GM11168 (cell line): Measurements from ENCODE around the gene GTPBP8.
"Not testable (repeated sequence)": the region's sequence is repeated elsewhere in the genome, so short reads cannot be mapped to it uniquely, and the experiment has no call there.

ENCODE experiments used
- in situ Hi-C: fragments of 300-500 bp; cut with MboI; formaldehyde crosslinking; loops from one replicate; pipeline ENCODE4 v1.12.0; 2022; ENCODE audit warnings: low sequenced_read_pairs; ENCODE audit not compliant: unreplicated experiment

GTPBP8 gene

GRCh38 chr3:112987710-112988334 is 3.0 kb upstream of the GTPBP8 start:
- in situ Hi-C loops, result no loop called here

DNA sequence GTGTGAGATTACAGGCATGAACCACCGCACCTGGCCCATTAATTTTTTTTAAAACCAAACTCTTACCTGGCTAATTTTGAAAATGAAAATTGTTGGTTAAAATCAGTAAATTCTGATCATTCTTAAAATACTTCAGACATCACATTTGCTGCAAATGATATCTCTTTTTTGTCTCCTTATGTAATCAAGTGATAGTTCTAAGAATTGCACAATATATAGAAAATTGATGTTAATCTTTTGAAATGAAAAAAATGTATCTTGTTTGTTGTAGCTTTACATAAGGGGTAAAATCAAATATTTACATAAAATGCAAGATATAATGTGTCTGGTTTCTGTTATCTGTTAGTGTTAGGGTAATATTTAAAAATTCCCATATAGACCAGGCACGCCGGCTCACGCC is 5.0 kb downstream of the GTPBP8 start:
- in situ Hi-C loops, result no loop called here

DNA sequence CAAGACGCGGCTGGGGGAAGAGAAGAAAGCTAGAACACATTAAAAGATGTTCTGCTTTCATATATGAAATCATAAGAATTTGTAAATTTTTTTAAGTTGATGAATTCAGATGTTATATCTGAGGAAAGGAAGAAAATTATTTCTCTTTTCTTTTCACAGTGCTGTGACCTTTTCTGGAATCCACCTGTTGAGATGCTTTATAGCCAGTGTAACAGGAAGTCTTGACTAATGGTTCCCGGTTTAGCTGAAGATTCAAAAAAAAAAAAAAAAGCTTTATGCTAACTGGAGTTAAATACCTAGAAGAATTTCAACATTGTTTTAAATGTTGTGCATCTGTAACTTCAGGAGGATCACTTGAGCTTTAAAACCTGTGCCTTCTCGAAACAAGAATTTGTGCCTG is 9.9 kb downstream of the GTPBP8 start:
- in situ Hi-C loops, result no loop called here

DNA sequence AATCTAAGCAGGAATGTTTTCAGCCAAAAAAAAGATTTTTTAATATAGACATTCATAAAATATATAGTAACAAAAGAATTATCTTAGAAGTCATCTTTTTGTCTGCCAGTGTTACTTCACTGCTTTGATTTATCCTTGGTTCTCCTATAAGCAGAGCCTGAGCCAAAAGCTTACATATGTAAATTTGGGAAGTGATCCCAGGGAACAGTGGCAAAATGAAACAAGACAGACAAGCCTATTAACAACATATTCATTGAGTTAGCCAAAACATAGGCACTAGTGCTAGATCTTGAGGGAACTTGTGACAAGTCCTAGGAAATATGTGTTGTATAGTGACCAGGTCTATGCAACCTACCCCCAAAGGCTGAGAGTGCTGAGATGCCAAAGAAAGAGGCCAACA is 11.3 kb downstream of the GTPBP8 start:
- in situ Hi-C loops, result no loop called here

DNA sequence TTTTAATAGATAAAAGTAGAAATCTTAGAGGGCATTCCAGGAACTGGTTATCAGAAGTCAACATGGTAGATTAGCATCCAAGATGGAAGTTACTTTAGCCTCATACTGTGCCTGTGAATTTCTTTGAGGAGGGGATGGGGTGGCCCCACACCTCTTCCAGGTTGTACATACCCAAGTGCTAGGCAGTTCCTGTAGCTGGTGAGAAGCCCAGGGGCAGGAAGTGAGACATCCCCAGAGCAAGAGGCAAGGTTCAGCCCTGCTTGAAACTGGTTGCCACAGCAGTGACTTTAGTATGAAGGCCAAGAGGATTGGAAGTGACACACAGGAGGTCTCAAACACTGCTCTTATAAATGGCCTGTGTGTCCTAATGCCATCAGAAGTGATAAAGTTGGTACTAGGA is 11.9 kb downstream of the GTPBP8 start:
- in situ Hi-C loops, result no loop called here

- in situ Hi-C loops, result no loop called here
Observed at GRCh38 chr3:113005611-113006010, 14.8 kb downstream of the GTPBP8 start.

- in situ Hi-C loops, result no loop called here
Observed at GRCh38 chr3:113006359-113007056, 15.7 kb downstream of the GTPBP8 start.

DNA sequence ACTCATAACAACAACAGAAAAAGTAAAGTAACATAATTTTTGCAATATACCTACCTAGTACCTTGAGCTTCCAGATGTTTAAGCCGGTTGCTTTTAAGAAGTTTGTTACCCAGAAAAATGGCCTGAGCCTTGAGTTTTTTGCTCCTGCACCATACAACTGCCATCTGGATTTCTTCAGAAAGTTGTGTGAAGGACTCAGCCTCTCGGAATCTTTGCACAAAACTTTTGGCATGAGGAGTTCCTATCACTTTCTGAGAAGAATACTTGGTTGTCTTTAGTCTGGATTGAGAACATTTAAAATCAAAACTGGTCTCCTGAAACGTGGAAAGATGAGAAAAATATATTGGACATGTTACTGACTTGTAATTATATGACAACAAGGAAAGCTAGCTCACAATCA is 17.3 kb downstream of the GTPBP8 start:
- in situ Hi-C loops, result no loop called here

DNA sequence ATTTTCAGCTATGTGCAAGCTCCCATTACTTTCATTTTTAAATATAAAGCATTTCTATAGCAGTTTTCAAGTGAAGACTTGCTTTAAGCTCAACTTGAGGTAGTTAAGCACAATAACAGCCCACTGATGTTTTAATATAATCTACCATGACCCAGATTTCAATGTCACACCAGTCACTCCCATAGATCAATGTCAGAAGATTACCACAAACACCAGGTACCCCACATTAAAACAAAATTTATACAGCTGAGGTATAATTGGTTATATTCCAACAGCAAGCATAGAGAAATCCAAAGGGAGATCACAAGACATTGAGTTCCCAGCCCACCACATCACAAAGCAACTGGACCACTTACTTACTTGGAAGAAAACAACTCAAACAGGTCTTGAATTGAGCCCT is 22.8 kb downstream of the GTPBP8 start:
- in situ Hi-C loops, result no loop called here

DNA sequence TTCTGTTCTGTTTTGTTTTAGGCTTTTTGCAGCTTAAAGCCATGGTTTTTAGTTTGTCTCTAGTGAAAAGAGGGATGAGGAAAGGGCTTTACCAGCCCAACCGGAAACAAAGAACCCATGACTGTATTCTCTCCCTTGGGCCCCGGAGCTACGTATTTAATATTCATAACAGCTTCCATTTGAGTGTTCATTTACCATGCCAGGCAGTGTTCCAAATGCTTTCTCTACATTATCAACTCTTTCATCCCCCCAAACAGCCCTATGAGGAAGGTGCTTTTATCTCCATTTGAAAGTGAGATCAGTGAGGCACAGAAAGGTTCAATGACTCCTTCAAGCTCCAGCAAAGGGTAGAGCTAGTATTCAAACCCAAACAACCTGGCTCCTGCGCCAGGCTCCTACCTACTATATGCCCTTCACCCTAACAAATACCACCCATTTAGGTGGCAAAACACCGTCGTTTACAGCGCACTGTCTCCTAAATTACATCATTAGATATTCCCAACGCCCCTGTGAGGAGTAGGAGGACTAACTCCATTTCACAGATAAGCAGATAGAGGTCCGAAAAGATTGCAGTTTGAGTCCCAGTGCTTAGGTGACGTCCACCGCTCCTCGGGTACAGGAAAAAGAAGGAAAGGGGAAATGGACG is 27.9 kb downstream of the GTPBP8 start:
- in situ Hi-C loops, result no loop called here

DNA sequence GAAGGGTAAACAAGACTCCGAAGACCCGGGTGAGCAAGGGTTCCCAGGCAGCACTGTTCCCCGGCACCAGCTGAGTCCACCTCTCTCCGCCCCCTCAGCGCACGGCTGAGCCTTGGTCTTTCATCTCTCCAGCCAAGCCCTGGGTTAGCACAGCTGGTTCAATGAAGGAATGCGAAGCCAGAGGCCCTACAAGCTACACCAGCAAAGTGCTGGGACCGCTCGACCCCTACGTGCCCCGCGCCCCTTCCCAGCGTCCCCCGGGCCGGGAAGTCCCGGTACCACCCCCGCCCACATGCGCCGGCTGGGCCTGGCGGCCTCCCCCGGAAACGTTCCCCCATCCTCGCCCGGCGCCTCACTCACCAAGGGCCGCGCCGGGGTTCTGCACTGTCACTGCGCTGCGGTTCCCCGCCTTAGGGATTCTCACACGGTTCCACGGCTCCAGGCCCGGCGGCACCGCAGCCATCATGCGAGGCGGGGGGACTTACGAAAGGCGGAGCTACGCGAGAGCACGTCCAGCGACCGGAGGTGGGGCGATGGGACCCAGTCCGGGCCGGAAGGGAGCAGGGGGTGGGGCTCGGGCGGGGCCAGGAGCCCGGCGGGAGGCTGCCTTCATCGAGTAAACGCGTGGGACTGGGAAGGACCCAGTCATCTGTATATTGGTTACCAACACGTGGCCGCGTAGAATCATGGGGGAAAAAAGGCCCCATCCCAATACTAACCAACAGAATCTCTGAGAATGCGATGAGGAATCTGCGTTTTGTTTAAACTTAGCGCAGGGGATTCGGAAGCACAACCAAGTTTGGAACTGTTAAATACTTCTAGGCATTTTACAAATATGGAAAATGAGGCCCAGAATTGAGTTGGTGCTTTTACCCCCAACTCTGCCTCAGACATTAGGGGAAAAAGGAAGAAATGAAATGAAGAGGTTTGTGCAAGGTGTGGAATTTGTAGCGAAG is 28.7 kb downstream of the GTPBP8 start:
- in situ Hi-C loops, result no loop called here

GRCh38 chr3:113021471-113021870 is 30.7 kb downstream of the GTPBP8 start:
- in situ Hi-C loops, result no loop called here

DNA sequence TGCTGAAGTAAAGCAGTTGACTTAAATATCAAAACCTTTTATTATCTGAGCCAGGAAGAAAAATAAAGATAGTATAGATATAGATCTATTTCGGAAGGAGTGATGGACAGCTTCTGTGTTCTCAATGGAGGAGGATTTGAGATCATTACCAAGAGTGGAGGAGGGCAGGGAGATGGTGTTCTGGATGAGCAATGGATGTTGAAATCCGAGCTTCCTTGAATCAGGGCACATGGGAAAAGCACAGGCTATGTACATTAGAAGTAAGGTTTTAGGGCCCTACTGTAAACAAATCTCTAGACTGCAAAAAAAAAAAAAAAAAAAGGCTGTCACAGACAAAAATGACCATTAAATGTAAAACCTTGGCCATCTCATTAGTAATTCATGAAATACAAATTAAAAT is 43.2 kb downstream of the GTPBP8 start:
- in situ Hi-C loops, result no loop called here

DNA sequence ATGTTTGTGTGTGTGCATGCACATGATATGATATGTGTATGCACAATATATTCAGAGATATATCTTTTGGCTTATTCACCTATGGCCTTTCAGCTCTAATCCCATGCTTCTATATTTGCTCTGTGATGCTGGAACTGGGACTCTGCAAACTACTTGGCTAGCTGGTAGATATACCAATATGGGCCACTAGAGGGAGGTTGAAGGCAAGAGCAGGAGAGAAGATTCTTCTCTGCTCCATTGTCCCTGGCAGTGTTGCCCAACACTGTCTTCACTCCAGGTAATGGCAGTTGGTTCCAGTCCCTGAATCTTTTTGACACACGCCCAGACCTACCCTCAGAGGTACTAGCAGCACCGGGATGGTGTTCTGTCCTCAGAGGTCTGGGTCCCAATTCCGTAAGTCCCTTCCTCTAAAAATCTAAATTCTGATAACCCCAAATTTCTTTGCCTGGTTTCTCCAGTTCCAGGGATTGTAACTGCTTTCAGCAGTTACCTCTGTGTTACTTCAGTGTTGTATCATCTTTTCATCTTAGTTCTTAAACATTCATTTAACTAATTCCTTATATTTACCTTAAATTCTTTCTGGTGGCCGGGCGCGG is 44.7 kb downstream of the GTPBP8 start:
- in situ Hi-C loops, result no loop called here

DNA sequence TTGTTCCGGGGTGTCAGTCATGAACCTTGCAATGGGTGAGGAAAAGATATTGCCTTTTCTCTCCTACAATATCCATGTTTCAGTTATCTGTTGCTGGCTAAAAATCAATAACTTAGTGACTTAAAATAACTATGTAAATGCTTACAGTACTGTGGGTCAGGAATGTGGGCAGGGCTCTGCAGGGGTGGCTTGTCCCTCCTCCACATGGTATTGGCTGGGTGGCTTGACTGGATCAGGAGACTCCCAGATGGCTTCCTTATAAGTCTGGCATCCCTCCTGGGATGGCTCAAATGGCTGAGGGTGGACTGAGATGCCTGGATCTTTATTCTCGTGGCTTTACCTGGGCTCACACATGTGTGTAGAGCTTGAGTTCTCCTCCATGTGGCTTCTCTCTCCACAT is 47.5 kb downstream of the GTPBP8 start:
- in situ Hi-C loops, result no loop called here

GRCh38 chr3:113039546-113039945 is 48.8 kb downstream of the GTPBP8 start:
- in situ Hi-C loops, result no loop called here

GRCh38 chr3:113040231-113040630 is 49.4 kb downstream of the GTPBP8 start:
- in situ Hi-C loops, result no loop called here

DNA sequence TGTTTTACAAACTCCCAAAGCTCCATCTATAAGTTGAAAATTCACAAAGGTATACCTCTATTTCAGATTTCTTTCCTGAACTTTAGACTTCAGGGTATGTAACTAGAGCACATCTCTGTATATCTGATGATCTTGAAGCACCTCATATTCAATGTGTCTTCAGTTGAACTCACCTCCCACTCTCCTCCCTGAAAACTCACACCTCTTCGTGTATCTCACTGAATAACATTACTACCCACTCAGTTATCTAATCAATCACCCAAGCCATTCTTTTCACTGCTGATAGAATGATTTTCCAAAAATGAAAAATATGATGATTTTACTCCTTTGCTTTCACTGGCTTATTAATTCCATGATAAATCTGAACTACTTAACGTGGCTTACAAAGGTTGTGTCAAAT is 52.9 kb downstream of the GTPBP8 start:
- in situ Hi-C loops, result no loop called here

DNA sequence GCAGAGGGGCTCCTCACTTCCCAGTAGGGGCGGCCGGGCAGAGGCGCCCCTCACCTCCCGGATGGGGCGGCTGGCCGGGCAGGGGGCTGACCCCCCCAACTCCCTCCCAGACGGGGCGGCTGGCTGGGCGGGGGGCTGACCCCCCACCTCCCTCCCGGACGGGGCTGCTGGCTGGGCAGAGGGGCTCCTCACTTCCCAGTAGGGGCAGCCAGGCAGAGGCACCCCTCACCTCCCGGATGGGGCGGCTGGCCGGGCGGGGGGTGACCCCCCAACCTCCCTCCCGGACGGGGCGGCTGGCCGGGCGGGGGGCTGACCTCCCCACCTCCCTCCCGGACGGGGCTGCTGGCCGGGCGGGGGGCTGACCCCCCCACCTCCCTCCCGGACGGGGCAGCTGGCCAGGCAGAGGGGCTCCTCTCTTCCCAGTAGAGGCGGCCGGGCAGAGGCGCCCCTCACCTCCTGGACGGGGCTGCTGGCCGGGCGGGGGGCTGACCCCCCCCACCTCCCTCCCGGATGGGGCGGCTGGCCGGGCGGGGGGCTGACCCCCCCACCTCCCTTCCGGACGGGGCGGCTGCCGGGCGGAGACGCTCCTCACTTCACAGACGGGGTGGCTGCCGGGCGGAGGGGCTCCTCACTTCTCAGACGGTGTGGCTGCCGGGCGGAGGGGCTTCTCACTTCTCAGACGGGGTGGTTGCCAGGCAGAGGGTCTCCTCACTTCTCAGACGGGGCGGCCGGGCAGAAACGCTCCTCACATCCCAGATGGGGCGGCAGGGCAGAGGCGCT is 55.6 kb downstream of the GTPBP8 start:
- in situ Hi-C loops, result not testable (repeated sequence)
